CD4-positive, alpha-beta T cell treated with Interferon gamma for 1 hour (primary cell): Measurements from ENCODE around the gene CYP2W1.
"Not testable (repeated sequence)": the region's sequence is repeated elsewhere in the genome, so short reads cannot be mapped to it uniquely, and the experiment has no call there.

Experiments
- DNase-seq: peaks from one replicate; pipeline ENCODE4 v3.0.0-alpha.2; 2020

CYP2W1 gene

GRCh38 chr7:1031716-1032455 lies 48.9 kb downstream of the CYP2W1 start:
- DNase-seq, result no peak

- DNase-seq, result no peak
Observed at GRCh38 chr7:1032536-1033181, 49.7 kb downstream of the CYP2W1 start.

DNA sequence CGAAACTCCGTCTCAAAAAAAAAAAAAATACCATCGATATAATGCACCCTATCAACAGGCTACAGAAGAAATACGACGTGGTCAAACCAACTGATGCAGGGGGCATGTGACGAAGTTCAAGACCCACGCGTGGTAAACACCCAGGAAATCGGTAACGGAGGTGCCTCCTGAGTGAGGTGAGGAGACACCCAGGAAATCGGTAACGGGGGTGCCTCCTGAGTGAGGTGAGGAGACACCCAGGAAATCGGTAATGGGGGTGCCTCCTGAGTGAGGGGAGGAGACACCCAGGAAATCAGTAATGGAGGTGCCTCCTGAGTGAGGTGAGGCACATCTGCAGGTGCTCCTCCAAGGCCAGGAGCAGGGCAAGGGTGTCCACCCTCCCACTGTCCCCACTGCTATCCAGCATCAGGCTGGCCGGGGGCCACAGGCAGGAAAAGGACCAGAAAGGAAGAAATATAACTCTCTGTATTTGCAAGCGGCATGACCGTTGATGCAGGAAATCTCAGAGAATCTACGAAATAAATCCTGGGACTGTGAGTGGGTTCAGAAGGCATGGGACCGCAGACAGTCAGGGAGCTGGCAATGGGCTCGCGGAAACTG lies 50.7 kb downstream of the CYP2W1 start:
- DNase-seq, result peak; percentile 53

GRCh38 chr7:1034769-1035168 lies 51.8 kb downstream of the CYP2W1 start:
- DNase-seq, result not testable (repeated sequence)

DNA sequence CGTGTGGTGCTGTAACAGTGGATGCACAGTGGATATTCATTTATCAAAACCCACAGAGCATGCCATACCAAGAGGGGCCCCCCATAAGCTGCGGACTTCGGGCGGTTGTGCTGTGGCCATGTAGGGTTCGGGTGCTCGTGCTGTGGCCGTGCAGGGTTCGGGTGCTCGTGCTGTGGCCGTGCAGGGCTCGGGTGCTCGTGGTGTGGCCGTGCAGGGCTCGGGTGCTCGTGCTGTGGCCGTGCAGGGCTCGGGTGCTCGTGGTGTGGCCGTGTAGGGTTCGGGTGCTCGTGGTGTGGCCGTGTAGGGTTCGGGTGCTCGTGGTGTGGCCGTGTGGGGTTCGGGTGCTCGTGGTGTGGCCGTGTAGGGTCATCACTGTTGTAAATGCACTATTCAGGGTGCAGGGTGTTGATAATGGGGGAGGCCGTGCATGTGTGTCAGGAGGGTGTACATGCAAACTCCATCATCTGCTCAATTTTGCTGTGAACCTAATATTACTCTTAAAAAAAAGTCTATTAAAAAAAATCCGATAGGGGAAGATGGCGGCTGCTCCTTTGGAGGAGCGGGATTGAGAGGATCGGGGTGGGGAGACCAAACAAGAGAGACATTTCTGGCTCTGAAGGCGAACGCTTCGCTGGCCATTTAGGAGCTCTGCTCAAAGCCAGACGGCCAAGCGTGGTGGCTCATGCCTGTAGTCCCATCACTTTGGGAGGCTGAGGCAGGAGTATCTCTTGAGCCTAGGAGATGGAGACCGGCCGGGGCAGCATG lies 53.4 kb downstream of the CYP2W1 start:
- not testable (repeated sequence) for DNase-seq
